HFF-Myc (cell line): ENCODE results near the gene FAM222B.
"Not testable (repeated sequence)": the region's sequence is repeated elsewhere in the genome, so short reads cannot be mapped to it uniquely, and the experiment has no call there.

Experiments used
- DNase-seq: peaks from one replicate; pipeline ENCODE4 v3.0.0-alpha.2; 2011; ENCODE audit warnings: low read depth; ENCODE audit errors: extremely low read depth
- H3K4me3 ChIP-seq: replicated peaks from 2 replicates; pipeline ENCODE4 v1.5.1; 2011; ENCODE audit warnings: low read depth, mild to moderate bottlenecking, control low read depth, low read length
- TF ChIP-seq, protein P1 (sequence below): IDR thresholded peaks from 2 replicates; pipeline ENCODE4 v1.5.1; 2012; ENCODE audit warnings: mild to moderate bottlenecking, low read depth, low read length, control low read depth; ENCODE audit errors: missing control alignments

FAM222B gene

DNA sequence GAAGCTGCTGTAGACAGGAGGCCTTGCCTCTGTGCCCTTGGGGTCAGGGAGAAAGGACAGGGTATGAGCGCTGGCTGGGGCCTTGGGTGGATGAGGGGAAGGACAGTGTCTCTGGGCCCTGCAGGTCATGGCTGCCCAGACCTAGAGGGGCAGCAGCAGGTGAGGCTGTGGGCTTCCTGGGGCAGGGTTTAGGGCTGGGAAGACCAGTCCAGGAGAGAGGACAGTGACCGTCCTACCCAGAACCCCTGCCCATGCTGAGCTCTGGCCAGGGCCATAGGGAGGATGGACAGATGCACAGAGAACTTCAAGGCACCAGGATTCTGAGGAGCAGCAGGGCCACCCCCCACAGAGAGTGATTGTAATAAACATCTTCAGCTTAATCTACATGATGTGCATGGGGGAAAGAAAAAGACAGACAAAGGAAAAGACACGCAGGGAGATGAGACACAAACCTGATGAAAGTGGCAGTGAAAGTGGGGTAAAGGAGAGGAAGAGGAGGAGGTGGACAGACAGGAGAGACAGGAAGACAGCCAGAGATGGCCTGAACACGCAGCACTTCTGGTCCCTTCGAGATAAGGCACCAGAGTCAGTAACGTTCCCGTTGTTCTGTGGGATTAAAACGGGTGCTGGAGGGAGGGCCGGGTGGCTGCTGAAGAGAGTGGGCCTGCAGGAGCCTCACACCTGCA lies 37.4 kb upstream of the FAM222B start:
- no peak overlapping the region for H3K4me3 ChIP-seq
- TF ChIP-seq, protein P1, sequence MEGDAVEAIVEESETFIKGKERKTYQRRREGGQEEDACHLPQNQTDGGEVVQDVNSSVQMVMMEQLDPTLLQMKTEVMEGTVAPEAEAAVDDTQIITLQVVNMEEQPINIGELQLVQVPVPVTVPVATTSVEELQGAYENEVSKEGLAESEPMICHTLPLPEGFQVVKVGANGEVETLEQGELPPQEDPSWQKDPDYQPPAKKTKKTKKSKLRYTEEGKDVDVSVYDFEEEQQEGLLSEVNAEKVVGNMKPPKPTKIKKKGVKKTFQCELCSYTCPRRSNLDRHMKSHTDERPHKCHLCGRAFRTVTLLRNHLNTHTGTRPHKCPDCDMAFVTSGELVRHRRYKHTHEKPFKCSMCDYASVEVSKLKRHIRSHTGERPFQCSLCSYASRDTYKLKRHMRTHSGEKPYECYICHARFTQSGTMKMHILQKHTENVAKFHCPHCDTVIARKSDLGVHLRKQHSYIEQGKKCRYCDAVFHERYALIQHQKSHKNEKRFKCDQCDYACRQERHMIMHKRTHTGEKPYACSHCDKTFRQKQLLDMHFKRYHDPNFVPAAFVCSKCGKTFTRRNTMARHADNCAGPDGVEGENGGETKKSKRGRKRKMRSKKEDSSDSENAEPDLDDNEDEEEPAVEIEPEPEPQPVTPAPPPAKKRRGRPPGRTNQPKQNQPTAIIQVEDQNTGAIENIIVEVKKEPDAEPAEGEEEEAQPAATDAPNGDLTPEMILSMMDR: no peak
- DNase-seq: no peak

DNA sequence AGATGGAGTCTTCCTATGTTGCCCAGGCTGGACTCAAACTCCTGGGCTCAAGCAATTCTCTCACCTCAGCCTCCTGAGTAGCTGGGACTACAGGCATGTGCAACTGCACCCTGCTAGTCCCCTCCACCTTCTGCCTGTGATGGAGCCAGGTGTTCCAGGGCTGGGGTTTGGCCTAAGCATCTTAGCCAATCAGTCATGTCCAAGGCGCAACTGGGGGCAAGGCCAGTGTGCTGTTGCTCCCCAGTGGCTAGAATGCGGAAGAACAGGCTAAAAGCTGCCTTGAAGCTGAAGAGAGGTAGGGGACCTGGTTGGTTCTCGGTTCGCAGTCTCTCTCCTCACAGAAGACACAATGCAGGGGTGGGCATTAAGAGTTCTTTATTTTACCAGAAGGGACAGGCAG lies 36.4 kb upstream of the FAM222B start:
- DNase-seq: no peak
- TF ChIP-seq, protein P1: peak; percentile 49

DNA sequence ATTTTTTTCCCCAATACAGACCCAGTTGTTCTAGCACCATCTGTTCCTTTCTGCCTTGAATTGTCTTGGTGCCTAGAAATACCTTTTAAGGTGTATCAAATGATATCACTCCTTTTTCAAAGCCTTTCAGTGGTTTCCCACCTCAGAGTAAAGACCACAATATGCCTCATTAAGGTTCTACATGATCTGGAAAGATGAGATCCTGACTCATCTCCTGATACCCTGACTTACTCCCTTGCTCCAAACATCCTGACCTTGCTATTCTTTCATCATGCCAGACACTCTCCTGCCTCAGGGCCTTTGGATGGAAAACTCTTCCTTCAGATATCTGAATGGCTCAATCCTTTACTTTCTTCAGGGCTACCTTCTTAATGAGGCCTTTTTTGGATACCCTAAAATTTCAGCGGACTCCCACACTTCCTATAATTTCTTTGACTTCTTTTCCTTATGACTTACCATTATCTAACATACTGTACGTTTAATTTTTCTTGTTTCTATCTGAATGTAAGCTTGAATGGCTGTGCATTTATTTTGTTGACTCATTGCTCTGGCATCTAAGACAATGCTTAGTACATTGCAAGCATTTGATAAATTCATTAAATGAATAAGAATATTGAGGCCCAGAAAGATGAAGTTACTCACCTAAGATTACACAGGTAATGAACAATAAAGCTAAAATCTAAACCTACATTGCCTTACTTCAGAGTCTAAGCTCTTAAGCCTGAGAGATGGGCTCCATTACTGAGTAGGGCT lies 35.7 kb upstream of the FAM222B start:
- TF ChIP-seq, protein P1: no peak
- no peak overlapping the region for H3K4me3 ChIP-seq
- no peak for DNase-seq

More for the DNA sequence above, 36.4 kb upstream of the FAM222B start:
- no peak overlapping the region for H3K4me3 ChIP-seq

DNA sequence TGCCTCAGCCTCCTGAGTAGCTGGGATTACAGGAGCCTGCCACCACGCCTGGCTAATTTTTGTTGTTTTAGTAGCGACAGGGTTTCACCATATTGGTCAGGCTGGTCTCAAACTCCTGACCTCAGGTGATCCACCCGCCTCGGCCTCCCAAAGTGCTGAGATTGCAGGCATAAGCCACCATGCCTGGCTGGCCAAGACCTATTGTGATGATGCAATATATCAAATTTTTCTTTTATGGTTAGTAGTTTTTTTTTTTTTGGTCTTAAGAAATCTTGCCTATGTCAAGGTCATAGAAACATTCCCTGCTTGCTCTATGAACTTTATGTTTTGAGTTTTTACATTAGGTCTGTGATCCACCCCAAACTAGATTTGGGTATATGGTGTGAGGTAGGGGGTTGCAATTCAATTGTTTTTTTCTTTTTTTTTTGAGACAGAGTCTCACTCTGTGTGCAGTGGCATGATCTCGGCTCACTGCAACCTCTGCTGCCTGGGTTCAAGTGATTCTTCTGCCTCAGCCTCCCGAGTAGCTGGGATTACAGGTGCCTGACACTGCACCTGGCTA lies 34.6 kb upstream of the FAM222B start:
- not testable (repeated sequence) for DNase-seq, H3K4me3 ChIP-seq

DNA sequence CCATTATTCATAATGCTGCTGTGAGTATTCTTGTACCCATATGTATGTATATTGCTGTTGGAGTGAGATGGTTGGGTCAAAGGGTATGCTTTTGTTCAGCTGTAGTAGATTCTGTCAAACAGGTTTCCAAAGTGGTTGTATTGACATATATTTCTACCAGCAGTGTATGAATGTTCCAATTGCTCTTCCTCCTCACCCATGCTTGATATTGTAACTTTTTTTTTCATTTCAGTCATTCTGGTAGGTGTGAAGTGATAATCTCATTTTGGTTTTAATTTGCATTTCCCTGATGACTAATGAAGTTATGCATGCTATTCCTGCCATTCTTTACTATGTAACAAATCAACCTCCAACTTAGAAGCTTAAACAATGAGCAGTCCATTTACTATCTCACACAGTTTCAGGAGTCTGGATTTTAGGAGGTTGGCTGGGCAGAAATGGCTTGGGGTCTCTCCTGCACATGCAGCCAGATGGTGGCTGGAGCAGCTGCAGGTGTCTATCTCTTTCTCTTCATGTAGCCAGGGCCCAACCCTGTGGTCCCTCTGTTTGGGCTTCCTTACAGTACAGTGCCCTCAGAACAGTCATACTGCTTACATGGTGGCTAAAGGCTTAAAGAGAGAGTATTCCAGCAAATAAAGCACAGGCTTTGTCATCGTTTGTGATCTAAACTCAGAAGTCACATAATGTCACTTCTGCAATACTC lies 33.4 kb upstream of the FAM222B start:
- TF ChIP-seq, protein P1: no peak
- H3K4me3 ChIP-seq: no peak overlapping the region
- DNase-seq: no peak

DNA sequence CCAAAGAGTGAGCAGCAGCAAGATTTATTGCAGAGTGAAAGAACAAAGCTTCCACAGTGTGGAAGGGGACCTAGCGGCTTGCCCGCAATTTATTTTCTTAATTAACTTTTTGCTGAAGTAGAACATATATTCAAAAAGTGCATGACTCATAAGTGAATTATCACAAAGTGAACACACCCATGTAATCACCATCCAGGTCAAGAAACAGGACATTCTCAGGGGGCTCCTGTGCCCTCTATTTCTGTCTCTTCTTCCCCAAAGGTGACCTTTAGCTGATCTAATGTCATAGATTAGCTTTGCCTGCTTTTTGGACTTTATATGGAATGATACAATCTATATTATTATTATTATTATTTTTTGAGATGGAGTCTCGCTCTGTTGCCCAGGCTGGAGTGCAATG lies 32.2 kb upstream of the FAM222B start:
- no peak for DNase-seq
- TF ChIP-seq, protein P1: no peak
- no peak overlapping the region for H3K4me3 ChIP-seq

DNA sequence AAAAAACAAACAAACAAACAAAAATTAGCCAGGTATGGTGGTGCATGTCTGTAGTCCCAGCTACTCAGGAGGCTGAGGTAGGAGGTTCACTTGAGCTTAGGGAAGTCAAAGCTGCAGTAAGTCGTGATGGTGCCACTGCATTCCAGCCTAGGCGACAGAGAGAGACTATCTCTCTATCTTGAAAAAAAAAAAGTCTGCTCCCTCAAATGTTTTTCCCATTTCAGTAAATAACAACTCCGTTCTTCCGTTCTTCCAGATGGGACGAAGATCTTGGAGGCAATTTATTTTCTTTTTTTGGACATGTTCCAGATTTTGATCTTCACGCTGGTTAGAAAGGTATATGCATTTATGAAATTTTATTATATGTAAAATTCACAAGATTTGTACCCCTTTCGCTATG lies 31.2 kb upstream of the FAM222B start:
- no peak overlapping the region for H3K4me3 ChIP-seq
- no peak for DNase-seq

More for the DNA sequence above, 31.2 kb upstream of the FAM222B start:
- TF ChIP-seq, protein P1: no peak
